Measurements from ENCODE around the gene SPATA7.
"Not testable (repeated sequence)": the region's sequence is repeated elsewhere in the genome, so short reads cannot be mapped to it uniquely, and the experiment has no call there.

SPATA7 gene, protein sequence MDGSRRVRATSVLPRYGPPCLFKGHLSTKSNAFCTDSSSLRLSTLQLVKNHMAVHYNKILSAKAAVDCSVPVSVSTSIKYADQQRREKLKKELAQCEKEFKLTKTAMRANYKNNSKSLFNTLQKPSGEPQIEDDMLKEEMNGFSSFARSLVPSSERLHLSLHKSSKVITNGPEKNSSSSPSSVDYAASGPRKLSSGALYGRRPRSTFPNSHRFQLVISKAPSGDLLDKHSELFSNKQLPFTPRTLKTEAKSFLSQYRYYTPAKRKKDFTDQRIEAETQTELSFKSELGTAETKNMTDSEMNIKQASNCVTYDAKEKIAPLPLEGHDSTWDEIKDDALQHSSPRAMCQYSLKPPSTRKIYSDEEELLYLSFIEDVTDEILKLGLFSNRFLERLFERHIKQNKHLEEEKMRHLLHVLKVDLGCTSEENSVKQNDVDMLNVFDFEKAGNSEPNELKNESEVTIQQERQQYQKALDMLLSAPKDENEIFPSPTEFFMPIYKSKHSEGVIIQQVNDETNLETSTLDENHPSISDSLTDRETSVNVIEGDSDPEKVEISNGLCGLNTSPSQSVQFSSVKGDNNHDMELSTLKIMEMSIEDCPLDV

DNA sequence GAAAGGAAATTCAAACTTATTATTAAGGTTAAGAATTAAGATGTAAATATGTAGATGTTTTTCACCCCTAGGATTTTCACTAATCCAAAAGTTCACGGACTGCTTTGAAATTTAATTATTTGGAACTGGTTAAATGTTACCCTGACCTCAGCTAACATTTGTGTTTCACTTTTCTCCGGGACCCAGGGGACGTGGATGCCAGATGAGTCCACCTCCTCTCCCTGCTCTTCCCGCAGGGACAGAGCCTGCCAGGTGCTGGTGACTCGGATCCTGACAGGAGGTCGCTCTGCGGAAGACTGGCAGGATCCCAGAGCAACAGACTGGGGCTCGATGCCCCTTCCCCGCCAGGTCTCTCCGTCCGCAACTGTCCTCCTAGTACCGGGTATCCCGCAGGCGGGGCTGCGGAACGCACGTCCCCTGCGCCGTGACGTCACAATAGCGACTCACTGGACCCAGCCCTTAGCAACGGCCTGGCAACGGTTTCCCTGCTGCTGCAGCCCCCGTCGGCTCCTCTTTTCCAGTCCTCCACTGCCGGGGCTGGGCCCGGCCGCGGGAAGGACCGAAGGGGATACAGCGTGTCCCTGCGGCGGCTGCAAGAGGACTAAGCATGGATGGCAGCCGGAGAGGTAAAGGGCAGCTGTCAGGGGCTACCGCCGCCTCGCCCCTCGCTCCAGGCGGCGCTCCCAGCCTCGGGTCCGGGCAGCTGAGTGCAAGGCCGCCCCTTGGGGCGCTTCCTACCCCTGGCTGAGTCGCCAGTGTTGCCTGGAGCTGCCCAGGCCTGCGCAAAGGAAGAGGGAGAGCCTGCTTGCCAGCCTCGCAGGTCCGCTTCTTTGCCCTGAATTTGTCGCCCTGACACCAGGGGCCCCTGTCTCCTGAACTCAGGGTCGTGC is at the start of gene SPATA7:
SPATA7 (plus strand) TSS at position 446 of the 890 bp plus-strand sequence; CDS start at position 608, 162 bp downstream.
- peak; percentile 84 for DNase-seq

DNA sequence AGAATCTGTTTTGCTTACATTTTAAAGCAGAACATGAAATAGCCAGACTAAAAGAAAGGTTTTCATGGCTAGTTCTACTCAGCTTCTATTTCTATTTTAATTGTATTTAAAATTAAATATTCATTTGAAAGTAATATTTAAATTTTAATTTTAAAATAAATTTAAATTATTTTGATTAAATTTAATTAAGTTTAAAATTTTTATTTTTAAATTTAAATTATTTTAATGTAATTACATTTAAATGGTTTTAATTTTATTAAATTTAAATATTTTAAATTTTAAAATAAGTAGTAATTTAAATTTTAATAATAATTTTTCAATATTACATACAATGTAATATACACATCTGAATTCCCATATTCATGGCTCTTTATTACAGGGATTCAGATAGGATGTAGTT is 45.1 kb upstream of the SPATA7 start:
- no peak for DNase-seq

DNA sequence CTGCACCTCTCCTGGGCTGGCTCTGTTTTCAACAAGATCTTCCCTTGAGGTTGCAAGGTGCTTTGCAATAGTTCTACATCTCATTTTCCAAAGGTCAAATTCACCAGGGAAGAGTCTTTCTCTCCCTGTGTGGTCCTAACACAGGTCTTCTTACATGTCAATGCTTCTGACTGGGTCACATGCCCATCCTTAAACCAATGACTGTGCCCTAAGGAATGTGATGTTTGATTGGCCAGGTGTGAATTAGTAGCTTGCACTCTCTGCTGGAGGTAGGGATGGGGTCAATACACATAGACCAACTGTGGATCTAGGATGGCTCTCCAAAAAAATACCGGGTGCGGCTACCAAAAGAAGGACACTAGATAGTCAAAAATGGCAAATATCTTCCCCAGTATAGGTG is 42.5 kb upstream of the SPATA7 start:
- DNase-seq, result no peak

DNA sequence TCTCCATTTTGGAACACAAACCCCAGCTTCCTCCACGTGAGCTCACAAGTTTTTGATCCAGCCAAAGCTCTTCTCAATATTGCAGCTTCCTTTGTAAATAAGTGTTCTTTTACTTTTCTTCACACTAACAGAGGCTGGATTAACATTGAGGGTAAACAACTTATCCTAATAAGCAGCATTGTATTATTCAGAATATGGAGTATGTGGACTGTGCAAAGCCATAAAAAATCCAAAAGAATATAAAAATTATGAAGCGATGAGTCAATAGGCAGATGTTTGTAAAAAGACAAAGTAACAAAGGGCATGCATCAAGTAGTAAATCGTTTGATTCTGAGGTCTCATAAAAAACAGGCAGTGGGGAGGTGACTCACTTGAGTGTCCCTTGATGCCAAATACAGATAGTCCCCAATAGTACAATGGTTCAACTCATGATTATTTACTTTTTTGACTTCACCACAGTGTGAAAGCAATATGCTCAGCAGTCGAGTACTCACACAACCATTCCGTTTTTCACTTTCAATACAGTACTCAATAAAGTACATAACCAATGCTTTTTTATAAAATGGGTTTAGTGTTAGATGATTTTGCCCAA is 39.3 kb upstream of the SPATA7 start:
- DNase-seq, result no peak

DNA sequence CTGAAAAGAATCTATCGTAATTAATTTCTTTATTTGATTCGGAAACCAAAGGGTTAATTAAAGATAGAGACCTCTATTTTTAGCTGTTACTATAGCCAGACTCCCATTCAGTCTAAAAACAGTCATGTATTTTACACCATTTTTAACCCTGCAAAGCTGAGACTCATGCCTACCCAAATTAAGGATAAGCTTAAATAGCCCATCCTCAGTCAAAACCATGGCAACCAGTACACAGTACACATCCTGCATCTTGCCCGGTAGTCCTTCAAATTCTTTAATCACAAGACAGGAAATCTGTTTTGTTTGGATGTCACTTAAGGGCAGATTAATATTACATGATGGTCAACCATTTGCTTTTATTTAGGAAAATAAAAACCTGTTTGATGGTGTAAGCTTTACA is 36.9 kb upstream of the SPATA7 start:
- no peak for DNase-seq

DNA sequence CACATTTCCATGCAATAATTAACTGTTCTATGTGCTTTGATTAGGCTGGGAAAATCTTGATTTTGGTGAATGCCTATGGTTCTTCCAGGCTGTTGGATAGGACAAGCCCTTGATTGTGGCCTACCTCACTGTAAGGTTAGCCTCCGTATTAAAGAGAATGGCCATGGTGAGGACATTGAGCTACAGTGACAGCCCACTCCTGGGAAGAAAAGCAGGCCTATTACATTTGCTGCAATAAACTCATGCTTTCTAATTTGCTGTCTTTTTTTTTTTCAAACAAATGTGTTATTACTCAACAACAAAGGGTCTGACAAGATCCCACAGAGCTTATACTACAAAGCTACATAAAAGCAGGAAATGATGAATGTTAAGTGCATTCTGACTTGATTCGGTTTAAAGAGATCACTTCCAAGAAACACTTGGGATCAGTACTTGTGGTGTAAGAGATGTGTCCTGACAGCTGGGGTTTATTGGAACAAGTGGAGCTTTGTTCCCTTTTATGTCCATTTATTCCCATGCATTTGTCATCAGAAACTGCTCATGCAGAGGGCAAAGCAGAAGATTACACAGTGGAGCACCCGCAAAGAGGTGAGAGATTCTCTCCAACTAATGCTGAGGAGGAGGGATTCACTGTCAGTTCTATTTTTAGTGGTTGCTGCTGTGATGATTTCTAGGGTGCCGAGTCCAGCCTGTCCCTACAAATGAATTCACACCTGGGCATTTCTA is 33.3 kb upstream of the SPATA7 start:
- no peak for DNase-seq

DNA sequence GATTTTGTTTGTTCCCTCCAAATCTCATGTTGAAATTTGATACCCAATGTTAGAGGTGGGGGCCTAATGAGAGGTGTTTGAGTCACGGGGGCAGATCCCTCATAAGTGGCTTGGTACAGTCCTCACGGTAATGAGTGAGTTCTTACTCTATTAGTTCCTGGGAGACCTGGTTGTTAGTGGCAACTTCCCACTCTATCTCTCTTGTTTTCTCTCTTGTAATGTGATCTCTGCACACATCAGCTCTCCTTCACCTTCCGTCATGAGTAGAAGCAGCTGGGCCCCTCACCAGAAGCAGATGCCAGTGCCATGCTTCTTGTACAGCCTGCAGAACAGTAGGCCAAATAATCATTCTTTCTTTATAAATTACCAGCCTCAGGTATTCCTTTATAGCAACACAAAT is 32.8 kb upstream of the SPATA7 start:
- no peak for DNase-seq

DNA sequence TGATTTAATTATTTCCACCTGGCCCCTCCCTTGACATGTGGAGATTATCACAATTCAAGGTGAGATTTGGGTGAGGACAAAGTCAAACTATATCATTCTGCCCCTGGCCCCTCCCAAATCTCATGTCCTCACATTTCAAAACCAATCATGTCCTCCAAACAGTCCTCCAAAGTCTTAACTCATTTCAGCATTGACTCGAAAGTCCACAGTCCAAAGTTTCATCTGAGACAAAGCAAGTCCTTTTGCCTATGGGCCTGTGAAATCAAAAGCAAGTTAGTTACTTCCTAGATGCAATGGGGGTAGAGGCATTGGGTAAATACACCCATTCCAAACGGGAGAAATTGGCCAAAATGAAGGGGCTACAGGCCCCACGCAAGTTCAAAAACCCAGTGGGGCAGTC is 31.1 kb upstream of the SPATA7 start:
- no peak for DNase-seq

DNA sequence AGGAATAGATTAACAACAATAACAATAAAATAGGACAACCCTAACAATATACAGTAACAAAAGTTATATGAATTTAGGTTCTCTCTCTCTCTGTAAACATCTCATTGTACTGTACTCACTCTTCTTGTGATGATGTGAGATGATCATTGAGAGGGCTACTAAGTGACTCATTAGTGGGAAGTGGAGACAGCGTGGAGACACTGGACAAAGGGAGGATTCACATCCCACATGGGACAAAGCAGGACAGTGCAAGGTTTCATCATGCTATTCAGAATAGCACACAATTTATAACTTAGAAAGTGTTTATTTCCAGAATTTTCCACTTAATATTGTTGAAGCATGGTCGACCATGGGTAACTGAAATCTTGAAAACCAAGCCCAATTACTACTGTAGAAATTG is 26.0 kb upstream of the SPATA7 start:
- DNase-seq, result no peak

DNA sequence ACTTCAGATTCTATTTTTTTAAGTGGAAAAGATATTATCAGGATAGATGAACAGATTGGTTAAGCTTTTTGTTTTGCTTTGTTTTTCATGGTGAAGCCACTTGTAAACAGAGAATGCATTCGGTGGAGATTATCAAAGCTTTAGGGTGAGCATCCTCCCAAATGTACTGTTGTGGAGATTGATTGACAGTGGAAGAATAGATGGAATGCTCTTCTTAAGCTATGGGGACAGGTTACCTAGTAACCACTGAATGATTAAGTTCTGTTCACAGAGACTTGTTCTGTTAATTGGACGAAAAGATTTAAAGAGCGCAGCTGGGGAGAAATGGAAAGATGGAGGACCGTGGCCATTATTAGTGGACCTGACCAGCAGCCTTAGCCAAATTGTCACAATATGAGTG is 21.8 kb upstream of the SPATA7 start:
- DNase-seq, result no peak

DNA sequence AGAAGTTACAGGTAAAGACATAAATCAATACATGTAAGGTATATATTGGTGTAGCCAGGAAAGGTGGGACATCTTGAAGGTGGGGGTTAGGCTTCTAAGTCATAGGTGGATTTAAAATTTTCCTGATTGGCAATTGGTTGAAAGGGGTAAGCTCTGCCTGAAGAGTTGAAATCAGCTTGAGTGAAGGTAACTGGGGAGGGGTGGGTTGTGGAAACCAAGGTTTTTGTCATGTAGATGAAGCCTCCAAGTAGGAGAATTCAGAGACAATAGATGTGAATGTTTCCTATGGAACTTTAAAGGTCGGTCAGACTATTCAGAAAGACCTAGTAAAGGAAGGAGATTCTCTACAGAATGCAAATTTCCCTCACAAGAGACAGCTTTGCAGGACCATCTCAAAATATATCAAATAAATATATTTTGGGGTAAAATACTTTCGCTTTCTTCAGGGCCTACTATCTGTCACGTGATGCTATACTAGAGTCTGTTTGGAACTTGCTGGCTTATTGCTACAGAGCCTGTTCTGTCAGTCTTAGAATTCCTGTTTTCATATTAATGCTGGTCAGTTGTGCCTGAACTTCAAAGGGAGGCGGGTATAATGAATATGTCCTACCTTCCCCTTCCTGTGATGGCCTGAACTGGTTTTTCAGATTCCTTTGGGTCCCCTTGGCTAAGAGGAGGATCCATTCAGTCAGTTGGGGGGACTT is 20.6 kb upstream of the SPATA7 start:
- DNase-seq, result no peak

DNA sequence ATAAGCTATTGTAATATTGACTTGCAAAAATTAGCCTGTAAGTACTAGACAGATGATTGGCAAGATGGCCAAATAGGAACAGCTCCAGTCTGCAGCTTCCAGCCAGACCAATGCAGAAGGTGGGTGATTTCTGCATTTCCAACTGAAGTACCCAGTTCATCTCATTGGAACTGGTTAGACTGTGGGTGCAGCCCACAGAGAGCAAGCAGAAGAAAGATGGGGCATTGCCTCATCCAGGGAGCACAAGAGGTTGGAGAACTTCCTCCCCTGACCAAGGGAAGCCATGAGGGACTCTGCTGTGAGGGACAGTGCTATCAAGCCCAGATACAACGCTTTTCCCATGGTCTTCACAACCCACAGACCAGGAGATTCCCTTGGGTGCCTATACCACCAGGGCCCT is 16.0 kb upstream of the SPATA7 start:
- no peak for DNase-seq

DNA sequence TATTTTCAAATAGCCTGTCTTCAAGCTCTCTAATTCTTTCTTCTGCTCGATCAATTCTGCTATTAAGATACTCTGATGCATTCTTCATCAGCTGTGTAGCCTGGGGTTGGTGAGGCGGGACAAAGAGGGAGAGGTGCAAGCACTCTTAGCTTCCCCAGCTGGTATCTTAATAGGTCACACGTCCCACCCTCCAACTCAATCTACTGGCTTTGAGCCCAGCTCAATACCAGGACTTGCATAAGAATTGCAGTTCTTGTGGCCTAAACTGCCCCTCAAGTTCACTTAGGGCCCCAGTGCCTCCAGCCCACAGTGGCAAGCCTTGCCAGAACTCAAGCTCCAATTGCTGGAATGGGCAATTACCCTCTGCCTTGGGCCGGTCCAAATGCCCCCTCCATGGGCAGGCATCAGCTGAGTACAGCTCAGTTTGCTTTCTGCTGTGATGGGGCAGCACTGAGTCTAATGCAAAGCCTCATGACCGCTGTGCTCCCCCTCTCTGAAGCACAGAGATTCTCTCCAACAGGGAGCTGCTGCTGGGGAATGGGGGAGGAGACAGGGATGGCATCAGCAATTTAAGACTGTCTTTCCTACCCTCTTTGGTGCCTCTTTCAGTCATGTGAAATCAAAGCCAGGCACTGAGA is 5.6 kb upstream of the SPATA7 start:
- DNase-seq, result no peak

DNA sequence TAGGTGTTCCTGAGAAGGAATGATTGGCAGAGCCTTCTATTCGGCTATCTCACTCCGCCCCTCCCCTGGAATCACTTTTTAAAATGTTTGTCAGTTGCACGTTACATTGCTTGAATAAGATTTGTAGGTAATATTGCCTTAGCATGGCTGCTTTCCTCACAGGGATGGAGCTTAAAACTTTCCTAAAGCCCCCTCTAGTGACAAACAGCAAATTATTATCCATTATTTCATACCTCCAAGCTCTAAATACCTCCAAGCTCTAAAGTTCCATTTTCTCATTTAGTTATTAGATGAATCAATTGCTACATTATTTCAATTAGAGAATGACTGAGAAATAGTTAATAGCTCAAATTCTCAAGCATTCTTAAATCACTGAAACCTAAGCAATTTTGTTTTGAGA is 5.1 kb upstream of the SPATA7 start:
- DNase-seq, result no peak

DNA sequence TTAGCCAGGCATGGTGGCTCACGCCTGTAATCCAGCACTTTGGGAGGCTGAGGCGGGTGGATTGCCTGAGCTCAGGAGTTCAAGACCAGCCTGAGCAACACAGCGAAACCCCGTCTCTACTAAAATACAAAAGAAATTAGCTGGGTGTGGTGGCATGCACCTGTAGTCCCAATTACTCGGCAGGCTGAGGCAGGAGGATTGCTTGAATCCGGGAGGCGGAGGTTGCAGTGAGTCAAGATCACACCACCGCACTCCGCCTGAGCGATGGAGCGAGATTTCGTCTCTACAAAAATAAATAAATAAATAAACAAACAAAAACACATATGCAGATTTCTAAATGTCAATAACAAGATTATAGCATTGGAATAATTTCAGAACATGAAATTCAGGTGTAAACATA is 3.8 kb upstream of the SPATA7 start:
- DNase-seq, result not testable (repeated sequence)

DNA sequence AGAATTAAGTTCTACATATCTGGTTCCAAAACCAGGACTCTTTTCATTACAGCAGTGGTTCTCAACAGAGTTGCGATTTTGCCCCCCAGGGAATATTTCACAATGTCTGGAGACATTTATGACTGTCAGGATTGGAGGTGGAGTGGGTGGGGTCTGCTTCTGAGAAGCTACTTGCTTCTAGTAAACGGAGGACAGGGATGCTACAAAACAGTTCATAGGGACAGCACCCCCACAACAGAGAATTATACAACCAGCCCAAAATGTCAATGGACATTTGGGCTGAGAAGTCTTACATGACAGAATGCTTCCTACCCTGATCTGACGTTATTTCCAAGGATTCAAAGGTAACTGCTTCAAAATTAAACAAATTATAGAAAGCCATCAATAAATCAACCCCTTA is 739 bp upstream of the SPATA7 start:
- no peak for DNase-seq

DNA sequence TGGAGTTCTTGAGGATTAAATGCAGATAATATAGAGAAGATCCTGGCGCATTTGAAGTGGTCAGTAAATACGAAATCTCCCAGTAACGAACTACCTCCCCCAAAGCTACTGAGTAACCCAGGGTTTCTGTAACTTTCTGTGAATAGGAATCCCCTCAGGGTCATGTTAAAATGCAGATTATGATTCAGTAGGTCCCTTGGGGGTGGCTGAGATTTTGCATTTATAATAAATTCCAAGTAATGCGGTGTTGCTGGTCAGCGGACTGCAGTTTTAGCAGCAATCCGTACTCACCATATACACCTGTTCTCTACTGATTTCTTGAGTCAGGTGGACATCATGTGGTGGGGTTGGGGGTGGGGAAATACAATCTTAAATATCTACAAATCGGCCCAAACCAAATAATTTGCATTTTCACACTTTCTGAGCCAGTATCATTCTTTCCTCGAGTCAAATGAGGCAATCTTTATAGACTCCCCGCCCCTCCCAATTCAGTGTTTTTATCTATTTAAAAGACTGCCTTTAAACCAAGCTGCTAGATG is 868 bp downstream of the SPATA7 start:
- no peak for DNase-seq

DNA sequence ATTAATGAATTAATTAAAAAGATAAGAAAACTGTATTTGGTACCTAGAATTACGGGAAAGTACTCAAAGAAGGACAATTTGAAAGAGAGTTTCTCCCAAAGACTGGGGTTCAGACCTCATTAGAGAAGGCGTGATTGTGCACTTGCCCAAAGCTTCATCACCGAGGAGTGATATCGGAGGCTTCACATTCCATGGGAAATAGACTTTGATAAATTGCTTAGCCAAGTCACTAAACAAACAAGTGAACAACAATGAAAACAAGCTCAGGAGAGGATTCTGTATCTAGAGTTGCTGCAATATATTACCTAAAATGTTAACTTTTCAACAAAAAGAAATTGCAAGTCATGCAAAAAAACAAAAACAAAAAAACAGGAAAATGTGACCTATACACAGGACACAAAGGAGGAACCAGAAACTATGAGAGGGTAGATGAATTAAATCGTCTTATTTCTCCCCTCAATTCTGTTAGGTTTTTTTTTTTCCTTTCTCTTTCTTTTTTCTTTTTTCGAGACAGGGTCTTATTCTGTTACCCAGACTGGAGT is 3.4 kb downstream of the SPATA7 start:
- no peak for DNase-seq

DNA sequence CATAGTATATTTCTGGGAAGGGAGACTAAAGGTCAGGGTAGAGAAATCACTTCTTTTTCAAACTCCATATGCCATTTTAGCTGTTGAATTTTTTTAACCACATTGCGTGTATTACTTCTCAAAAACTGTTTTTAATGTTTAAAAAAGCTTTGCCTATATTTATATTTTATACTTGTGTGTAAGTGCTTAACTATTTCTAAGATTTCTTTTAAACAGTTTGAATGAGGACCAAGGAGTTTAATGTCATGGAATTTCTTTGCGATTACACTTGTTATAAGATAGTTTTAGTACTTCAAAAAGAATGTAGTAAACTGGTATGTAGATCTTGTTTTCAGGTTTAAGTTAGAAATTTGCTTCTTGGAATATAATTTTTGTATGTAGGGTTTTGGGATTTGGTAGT is 7.2 kb downstream of the SPATA7 start:
- no peak for DNase-seq

DNA sequence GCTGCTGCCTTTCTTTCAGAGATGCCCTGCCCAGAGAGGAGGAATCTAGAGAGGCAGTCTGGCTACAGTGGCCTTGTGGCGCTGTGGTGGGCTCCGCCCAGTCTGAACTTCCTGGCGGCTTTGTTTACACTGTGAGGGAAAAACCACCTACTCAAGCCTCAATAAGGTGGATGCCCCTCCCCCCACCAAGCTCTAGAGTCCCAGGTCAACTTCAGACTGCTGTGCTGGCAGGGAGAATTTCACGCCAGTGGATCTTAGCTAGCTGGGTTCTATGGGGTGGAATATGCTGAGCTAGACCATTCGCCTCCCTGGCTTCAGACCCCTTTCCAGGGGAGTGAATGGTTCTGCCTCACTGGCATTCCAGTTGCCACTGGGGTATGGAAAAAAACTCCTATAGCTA is 25.6 kb downstream of the SPATA7 start:
- DNase-seq, result no peak

DNA sequence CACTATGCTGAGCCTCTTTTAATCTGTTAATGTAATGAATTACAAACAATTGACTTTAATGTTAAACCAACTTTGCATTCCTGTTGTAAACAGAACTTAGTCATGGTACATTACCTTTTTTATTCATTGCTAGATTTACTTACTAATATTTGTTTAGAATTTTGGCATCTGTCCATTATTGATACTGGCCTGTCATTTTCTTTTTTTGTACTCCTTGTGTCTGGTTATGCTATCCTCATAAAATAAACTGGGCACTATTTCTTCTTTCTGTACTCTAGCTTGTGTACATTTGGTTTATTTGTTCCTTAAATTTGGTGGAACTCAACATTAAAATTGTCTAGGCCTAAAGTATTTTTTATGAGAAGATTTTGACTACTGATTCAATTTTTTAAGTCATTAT is 32.1 kb downstream of the SPATA7 start:
- DNase-seq, result no peak

Data from stimulated activated CD4-positive, alpha-beta T cell treated with anti-CD3 and anti-CD28 coated beads, Interleukin-4, amount 100 ng/mL, for 24 hours (primary cell).